ENCODE data around the gene BZW1. TPM values are rescaled to one million over a fixed set of nuclear protein-coding genes. Genes with fewer than 3 reads are reported as not detected.

Gene BZW1
- total and polyA plus RNA-seq, 4 donors = 177 to 457 (median 248) TPM

DNA sequence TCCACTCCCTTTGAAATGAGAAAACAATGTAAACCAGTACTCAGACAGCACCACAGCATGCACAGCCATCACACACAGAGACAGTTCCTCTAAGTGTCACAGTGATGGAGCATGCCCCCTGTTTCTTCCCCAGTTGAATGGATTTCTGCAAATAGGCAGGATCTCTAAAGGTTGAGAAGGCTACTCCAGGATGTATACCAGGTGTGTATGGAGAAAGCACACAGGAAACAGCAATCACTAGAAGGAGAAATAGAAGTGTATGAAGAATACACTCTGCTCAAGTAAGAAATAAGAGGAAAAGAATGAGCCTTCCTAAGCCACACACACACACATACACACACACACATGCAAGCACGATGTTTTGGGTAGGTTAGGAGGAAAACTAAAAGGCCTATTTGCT lies 38.6 kb upstream of the BZW1 start:
- DNase-seq (ENCODE audit: low read depth in 4 of 6, low spot score in 6 of 6) = no peak
- no peaks in the 10 kb centered on the region for H3K4me1 ChIP-seq (ENCODE audit: control insufficient read depth, insufficient read depth, low read length)
- H3K4me3 ChIP-seq (ENCODE audit: low read depth, low read length) = no peak overlapping the region
- WGBS (ENCODE audit: insufficient coverage) = no CpG with 5 or more reads among the region's 1 CpG
- no peaks in the 10 kb centered on the region for H3K27me3 ChIP-seq (ENCODE audit: control insufficient read depth, insufficient read depth, low read length)
- H3K9me3 ChIP-seq (ENCODE audit: control insufficient read depth, insufficient read depth, low read length) = peaks cover 2% of the 10 kb centered on the region
- no peaks in the 10 kb centered on the region for H3K36me3 ChIP-seq (ENCODE audit: control insufficient read depth, insufficient read depth, low read length)
- H3K27ac ChIP-seq (ENCODE audit: low read depth, low read length) = no peak overlapping the region

DNA sequence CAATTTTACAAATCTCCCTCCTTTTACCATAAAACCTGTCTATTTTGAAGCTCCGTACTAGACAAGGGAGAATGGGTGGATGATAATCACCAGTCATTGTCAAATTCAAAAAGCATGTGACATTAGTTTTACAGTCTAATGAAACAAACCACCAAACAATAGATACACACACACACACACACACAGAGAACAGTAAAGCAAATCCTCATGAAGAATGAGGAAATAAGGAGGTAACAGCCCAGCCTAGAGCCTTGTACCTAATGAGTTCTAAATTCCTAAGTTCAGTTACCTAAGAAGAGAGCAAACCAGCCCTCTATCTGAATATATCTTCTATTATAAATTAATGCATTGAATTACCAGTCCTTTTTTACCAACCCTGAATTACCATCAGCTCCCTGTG lies 36.8 kb upstream of the BZW1 start:
- Histone ChIP-seq H3K4me1 (ENCODE audit: control insufficient read depth, insufficient read depth, low read length) (no peaks in the 10 kb centered on the region), H3K27me3 (ENCODE audit: control insufficient read depth, insufficient read depth, low read length) (no peaks in the 10 kb centered on the region), H3K27ac (ENCODE audit: low read depth, low read length) (no peak overlapping the region), H3K4me3 (ENCODE audit: low read depth, low read length) (no peak overlapping the region), H3K36me3 (ENCODE audit: control insufficient read depth, insufficient read depth, low read length) (no peaks in the 10 kb centered on the region), H3K9me3 (ENCODE audit: control insufficient read depth, insufficient read depth, low read length) (peaks cover 2% of the 10 kb centered on the region)
- no peak for DNase-seq (ENCODE audit: low read depth in 4 of 6, low spot score in 6 of 6)
- no CpG with 5 or more reads among the region's 1 CpG for WGBS (ENCODE audit: insufficient coverage)

DNA sequence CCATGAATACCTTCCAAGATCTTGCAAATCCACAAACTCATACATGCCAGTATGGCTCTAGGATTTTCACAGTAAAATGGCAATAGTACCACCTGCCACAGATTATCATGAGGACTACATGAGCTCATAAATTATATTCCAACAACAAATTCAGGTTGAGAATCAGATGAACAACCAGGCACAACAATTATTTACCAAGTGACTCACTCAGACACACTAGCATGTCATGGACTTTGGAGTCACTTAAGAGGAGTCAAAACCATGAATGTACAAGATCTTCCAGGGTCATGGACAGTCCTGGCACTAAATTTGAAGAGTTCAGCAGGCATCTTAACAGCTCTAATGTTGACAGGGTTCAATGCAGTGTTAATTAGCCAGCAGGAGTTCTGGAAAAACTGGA lies 34.4 kb upstream of the BZW1 start:
- Histone ChIP-seq H3K27ac (ENCODE audit: low read depth, low read length) (no peak overlapping the region), H3K27me3 (ENCODE audit: control insufficient read depth, insufficient read depth, low read length) (no peaks in the 10 kb centered on the region), H3K4me1 (ENCODE audit: control insufficient read depth, insufficient read depth, low read length) (no peaks in the 10 kb centered on the region), H3K9me3 (ENCODE audit: control insufficient read depth, insufficient read depth, low read length) (peaks cover 2% of the 10 kb centered on the region), H3K36me3 (ENCODE audit: control insufficient read depth, insufficient read depth, low read length) (no peaks in the 10 kb centered on the region), H3K4me3 (ENCODE audit: low read depth, low read length) (no peak overlapping the region)
- no peak for DNase-seq (ENCODE audit: low read depth in 4 of 6, low spot score in 6 of 6)

DNA sequence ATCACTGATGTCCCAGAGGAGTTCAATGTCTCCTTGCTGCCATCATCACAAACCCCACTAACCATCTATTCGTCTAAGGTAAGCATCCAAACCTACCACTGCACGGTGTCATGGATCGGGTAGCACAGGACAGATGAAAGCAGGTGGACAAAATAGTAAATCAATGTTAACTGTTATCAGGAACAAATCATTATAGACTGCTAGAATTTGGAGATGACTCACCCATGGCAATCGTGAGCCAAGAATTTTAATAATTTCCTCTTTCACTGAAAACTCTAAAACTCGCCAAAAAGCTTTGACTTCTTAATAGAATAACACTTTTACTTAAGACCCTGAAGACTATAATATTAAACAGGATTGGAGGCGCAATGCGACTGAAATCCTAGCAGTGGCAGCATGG lies 33.7 kb upstream of the BZW1 start:
- Histone ChIP-seq H3K36me3 (ENCODE audit: control insufficient read depth, insufficient read depth, low read length) (no peaks in the 10 kb centered on the region), H3K4me3 (ENCODE audit: low read depth, low read length) (no peak overlapping the region), H3K9me3 (ENCODE audit: control insufficient read depth, insufficient read depth, low read length) (peaks cover 1% of the 10 kb centered on the region), H3K27me3 (ENCODE audit: control insufficient read depth, insufficient read depth, low read length) (no peaks in the 10 kb centered on the region), H3K4me1 (ENCODE audit: control insufficient read depth, insufficient read depth, low read length) (no peaks in the 10 kb centered on the region), H3K27ac (ENCODE audit: low read depth, low read length) (no peak overlapping the region)
- no peak for DNase-seq (ENCODE audit: low read depth in 4 of 6, low spot score in 6 of 6)
- 92% methylated on average over 2 of the region's 7 CpGs for WGBS (ENCODE audit: insufficient coverage)

DNA sequence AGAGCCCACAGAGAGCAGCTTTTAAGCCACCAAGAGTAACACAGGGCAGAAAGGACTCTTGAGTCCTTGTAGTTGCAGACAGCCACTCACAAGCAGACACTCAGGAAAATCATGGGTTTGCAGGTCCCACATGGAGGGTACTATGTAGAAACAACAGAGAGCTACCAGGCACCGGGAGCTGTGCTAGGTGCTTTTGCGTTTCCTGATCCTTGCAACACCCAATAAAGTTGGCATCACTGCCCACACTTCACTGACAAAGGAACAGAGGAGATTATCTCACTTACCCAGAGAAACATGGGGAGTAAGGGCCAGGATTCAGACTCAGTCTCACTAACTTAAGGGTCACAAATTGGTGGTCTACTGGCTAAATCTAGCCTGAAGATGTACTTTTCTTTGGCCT lies 32.5 kb upstream of the BZW1 start:
- Histone ChIP-seq H3K27ac (ENCODE audit: low read depth, low read length) (no peak overlapping the region), H3K4me3 (ENCODE audit: low read depth, low read length) (no peak overlapping the region), H3K27me3 (ENCODE audit: control insufficient read depth, insufficient read depth, low read length) (no peaks in the 10 kb centered on the region), H3K4me1 (ENCODE audit: control insufficient read depth, insufficient read depth, low read length) (no peaks in the 10 kb centered on the region), H3K9me3 (ENCODE audit: control insufficient read depth, insufficient read depth, low read length) (no peaks in the 10 kb centered on the region), H3K36me3 (ENCODE audit: control insufficient read depth, insufficient read depth, low read length) (no peaks in the 10 kb centered on the region)
- DNase-seq (ENCODE audit: low read depth in 4 of 6, low spot score in 6 of 6) = no peak
- 80% methylated on average over 2 of the region's 2 CpGs for WGBS (ENCODE audit: insufficient coverage)

DNA sequence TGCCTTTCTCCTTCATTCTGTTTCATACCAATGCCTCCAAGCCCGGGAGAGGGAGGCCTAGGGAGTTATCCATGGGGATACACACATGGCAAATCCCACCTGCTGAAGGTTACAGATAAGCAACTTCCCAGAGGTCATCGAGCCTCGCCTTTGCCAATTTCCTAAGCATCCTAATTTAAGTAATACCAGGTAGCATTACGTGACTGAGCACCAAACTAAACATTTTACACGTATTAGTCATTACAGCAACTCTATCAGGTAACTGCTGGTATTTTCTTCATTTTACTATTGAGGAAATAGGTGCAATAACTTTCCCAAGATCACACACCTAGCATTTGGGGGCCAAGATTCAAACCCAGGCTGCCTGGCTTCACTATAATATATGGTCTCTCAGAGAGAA lies 30.1 kb upstream of the BZW1 start:
- Histone ChIP-seq H3K27me3 (ENCODE audit: control insufficient read depth, insufficient read depth, low read length) (no peaks in the 10 kb centered on the region), H3K4me1 (ENCODE audit: control insufficient read depth, insufficient read depth, low read length) (no peaks in the 10 kb centered on the region), H3K36me3 (ENCODE audit: control insufficient read depth, insufficient read depth, low read length) (no peaks in the 10 kb centered on the region), H3K4me3 (ENCODE audit: low read depth, low read length) (no peak overlapping the region), H3K9me3 (ENCODE audit: control insufficient read depth, insufficient read depth, low read length) (no peaks in the 10 kb centered on the region), H3K27ac (ENCODE audit: low read depth, low read length) (no peak overlapping the region)
- WGBS (ENCODE audit: insufficient coverage) = no CpG with 5 or more reads among the region's 5 CpGs
- DNase-seq (ENCODE audit: low read depth in 4 of 6, low spot score in 6 of 6) = no peak

DNA sequence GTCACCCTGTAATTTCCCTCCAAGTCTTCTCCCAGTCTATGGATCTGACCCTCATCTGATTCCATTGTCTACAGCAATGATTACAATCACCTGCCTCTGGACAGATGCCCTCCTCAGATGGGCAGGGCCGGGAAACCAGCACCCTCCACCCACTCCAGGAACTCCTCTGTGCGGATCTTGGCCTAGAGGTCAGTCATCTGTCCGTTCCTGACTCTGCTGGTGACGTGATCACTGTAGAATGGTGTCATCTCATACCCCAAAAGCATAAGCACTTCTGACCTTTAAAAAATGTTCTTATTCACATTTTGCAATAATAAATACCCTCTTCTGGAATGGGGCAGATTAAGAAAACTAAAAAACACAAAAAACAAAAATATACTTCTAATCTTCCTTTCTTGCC lies 29.5 kb upstream of the BZW1 start:
- no peaks in the 10 kb centered on the region for H3K4me1 ChIP-seq (ENCODE audit: control insufficient read depth, insufficient read depth, low read length)
- no peak overlapping the region for H3K27ac ChIP-seq (ENCODE audit: low read depth, low read length)
- H3K4me3 ChIP-seq (ENCODE audit: low read depth, low read length) = no peak overlapping the region
- H3K36me3 ChIP-seq (ENCODE audit: control insufficient read depth, insufficient read depth, low read length) = no peaks in the 10 kb centered on the region
- DNase-seq (ENCODE audit: low read depth in 4 of 6, low spot score in 6 of 6) = no peak
- WGBS (ENCODE audit: insufficient coverage) = 72% methylated on average over 4 of the region's 4 CpGs
- H3K9me3 ChIP-seq (ENCODE audit: control insufficient read depth, insufficient read depth, low read length) = no peaks in the 10 kb centered on the region
- no peaks in the 10 kb centered on the region for H3K27me3 ChIP-seq (ENCODE audit: control insufficient read depth, insufficient read depth, low read length)

DNA sequence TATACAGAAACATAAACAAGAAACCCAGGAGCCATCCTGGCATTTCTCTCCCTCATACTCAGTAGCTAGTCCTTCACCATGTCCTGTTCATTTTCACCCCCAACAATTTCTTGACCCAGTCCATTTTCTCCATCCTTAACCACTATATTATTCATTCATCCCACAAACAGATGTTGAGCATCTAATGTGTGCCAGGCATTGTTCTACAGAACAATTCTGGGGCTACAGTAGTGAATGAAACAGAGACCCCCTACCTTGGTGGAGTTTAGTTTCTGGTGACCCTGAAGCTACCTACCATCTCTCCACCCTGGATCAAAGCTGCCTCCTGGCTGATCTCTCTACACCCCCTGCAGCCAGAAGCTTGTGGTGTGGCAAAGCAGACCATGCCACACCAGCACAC lies 27.5 kb upstream of the BZW1 start:
- no peak overlapping the region for H3K27ac ChIP-seq (ENCODE audit: low read depth, low read length)
- no peaks in the 10 kb centered on the region for H3K27me3 ChIP-seq (ENCODE audit: control insufficient read depth, insufficient read depth, low read length)
- H3K4me1 ChIP-seq (ENCODE audit: control insufficient read depth, insufficient read depth, low read length) = no peaks in the 10 kb centered on the region
- H3K9me3 ChIP-seq (ENCODE audit: control insufficient read depth, insufficient read depth, low read length) = no peaks in the 10 kb centered on the region
- DNase-seq (ENCODE audit: low read depth in 4 of 6, low spot score in 6 of 6) = no peak
- no peaks in the 10 kb centered on the region for H3K36me3 ChIP-seq (ENCODE audit: control insufficient read depth, insufficient read depth, low read length)
- no peak overlapping the region for H3K4me3 ChIP-seq (ENCODE audit: low read depth, low read length)

DNA sequence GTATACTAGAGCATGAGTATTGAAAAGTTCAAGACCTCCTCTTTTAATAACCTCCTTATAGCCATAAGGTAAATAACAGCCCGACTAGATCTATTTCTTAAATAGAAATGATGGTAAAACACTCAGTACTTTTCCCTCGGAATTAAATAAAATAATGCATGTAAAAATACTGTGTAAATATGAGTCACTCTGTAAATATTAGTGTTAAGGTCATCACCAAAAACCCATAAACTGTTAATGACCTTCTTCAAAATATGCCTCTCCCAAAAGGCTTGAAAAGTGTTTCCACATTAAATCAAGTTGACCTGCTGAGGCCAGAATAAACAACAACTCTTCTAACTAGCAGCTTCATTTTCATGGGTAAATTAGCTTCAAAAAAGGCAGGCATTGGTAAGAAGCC lies 25.3 kb upstream of the BZW1 start:
- H3K4me1 ChIP-seq (ENCODE audit: control insufficient read depth, insufficient read depth, low read length) = no peaks in the 10 kb centered on the region
- no CpG with 5 or more reads among the region's 2 CpGs for WGBS (ENCODE audit: insufficient coverage)
- H3K36me3 ChIP-seq (ENCODE audit: control insufficient read depth, insufficient read depth, low read length) = no peaks in the 10 kb centered on the region
- no peak overlapping the region for H3K4me3 ChIP-seq (ENCODE audit: low read depth, low read length)
- peak overlapping the region; percentile 42 for H3K27ac ChIP-seq (ENCODE audit: low read depth, low read length)
- no peaks in the 10 kb centered on the region for H3K27me3 ChIP-seq (ENCODE audit: control insufficient read depth, insufficient read depth, low read length)
- H3K9me3 ChIP-seq (ENCODE audit: control insufficient read depth, insufficient read depth, low read length) = no peaks in the 10 kb centered on the region
- DNase-seq (ENCODE audit: low read depth in 4 of 6, low spot score in 6 of 6) = no peak

DNA sequence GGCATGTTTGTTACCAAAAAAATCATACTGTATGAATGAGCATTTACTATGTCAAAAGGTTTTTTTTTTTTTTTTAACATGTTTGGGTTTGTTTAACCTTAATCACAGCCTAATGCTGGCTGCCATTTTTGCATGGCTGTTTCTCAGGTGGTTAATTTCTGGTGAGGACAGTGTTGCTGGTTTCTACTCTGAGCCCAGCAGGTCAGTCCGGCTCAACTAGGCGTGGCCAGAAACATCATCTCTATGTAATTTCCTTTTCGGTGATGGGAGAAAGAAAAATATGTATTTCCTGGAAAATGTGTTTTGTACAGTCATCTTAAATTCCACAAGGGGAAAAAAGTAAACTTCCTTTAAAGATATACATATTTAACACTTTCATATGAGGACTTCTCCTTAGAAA lies 24.9 kb upstream of the BZW1 start:
- WGBS (ENCODE audit: insufficient coverage) = no CpG with 5 or more reads among the region's 3 CpGs
- H3K4me1 ChIP-seq (ENCODE audit: control insufficient read depth, insufficient read depth, low read length) = no peaks in the 10 kb centered on the region
- no peak for DNase-seq (ENCODE audit: low read depth in 4 of 6, low spot score in 6 of 6)
- H3K9me3 ChIP-seq (ENCODE audit: control insufficient read depth, insufficient read depth, low read length) = no peaks in the 10 kb centered on the region
- no peak overlapping the region for H3K4me3 ChIP-seq (ENCODE audit: low read depth, low read length)
- H3K36me3 ChIP-seq (ENCODE audit: control insufficient read depth, insufficient read depth, low read length) = no peaks in the 10 kb centered on the region
- H3K27ac ChIP-seq (ENCODE audit: low read depth, low read length) = peak overlapping the region; percentile 42
- no peaks in the 10 kb centered on the region for H3K27me3 ChIP-seq (ENCODE audit: control insufficient read depth, insufficient read depth, low read length)
